Neural cell (in vitro differentiated cells): ENCODE results near the gene PLXNA4.

ENCODE experiments used
- CTCF ChIP-seq: fragments of 450-650 bp; IDR thresholded peaks from 2 replicates; pipeline ENCODE4 v1.5.1; 2014; ENCODE audit warnings: antibody characterized with exemption, mild to moderate bottlenecking, moderate library complexity; ENCODE audit not compliant: poor library complexity, severe bottlenecking
- EP300 ChIP-seq: fragments of 450-650 bp; conservative IDR thresholded peaks from 2 replicates; pipeline ENCODE4 v1.6.1; 2014; ENCODE audit warnings: antibody characterized with exemption, mild to moderate bottlenecking, moderate library complexity; ENCODE audit not compliant: poor library complexity, severe bottlenecking
- EZH2 ChIP-seq: fragments of 200-600, 300-800 bp; shearing (Covaris generic), sonication (generic); IDR thresholded peaks from 2 replicates; pipeline ENCODE4 v1.6.1; 2014; ENCODE audit warnings: antibody characterized with exemption, low read length, borderline replicate concordance, mild to moderate bottlenecking; ENCODE audit not compliant: insufficient read depth, poor library complexity, severe bottlenecking
- MXI1 ChIP-seq: fragments of 450-650 bp; conservative IDR thresholded peaks from 2 replicates; pipeline ENCODE4 v1.6.1; 2014; ENCODE audit warnings: antibody characterized with exemption, mild to moderate bottlenecking; ENCODE audit not compliant: poor library complexity, severe bottlenecking
- POLR2AphosphoS5 ChIP-seq: IDR thresholded peaks from 2 replicates; pipeline ENCODE4 v1.6.1; 2012
- RAD21 ChIP-seq: fragments of 450-650 bp; conservative IDR thresholded peaks from 2 replicates; pipeline ENCODE4 v1.6.1; 2014; ENCODE audit warnings: antibody characterized with exemption, mild to moderate bottlenecking, moderate library complexity
- REST ChIP-seq: IDR thresholded peaks from 2 replicates; pipeline ENCODE4 v1.6.1; 2012; ENCODE audit warnings: borderline replicate concordance
- SMC3 ChIP-seq: fragments of 450-650 bp; conservative IDR thresholded peaks from 2 replicates; pipeline ENCODE4 v1.6.1; 2014; ENCODE audit warnings: antibody characterized with exemption, mild to moderate bottlenecking, moderate library complexity; ENCODE audit not compliant: poor library complexity
- TAF1 ChIP-seq: IDR thresholded peaks from 2 replicates; pipeline ENCODE4 v1.6.1; 2012; ENCODE audit warnings: low read depth

- TF ChIP-seq EP300 = no peak
- TF ChIP-seq EZH2 = no peak
- TF ChIP-seq CTCF = no peak
- TF ChIP-seq MXI1 = no peak
- no peak for TF ChIP-seq POLR2AphosphoS5
- TF ChIP-seq RAD21 = no peak
- no peak for TF ChIP-seq REST
- TF ChIP-seq TAF1 = no peak
- TF ChIP-seq SMC3 = no peak
Measured at GRCh38 chr7:132242192-132242812, 334.0 kb downstream of the PLXNA4 start.
